Esophagus (tissue), 2 donors: Measurements from ENCODE around the gene AGTRAP. TPM values are rescaled to one million over a fixed set of nuclear protein-coding genes. Genes with fewer than 3 reads are reported as not detected.

Experiments
- H3K27ac ChIP-seq, 2 donors: one replicate each; pipeline ENCODE4 v1.5.1; 2013; ENCODE audit warnings: low read depth in 2 of 2, mild to moderate bottlenecking in 2 of 2, inconsistent platforms in 1 of 2, low read length in 1 of 2, moderate library complexity in 1 of 2
- H3K27me3 ChIP-seq, 2 donors: one replicate each; pipeline ENCODE4 v1.6.1; 2013; ENCODE audit warnings: low read length in 2 of 2, control low read depth in 1 of 2, mild to moderate bottlenecking in 1 of 2; ENCODE audit not compliant: insufficient read depth in 2 of 2, control insufficient read depth in 1 of 2
- H3K36me3 ChIP-seq, 2 donors: one replicate each; pipeline ENCODE4 v1.6.1; 2013; ENCODE audit warnings: low read length in 1 of 2; ENCODE audit not compliant: control insufficient read depth in 2 of 2, insufficient read depth in 2 of 2
- H3K4me1 ChIP-seq, 2 donors: one replicate each; pipeline ENCODE4 v1.6.1; 2013; ENCODE audit warnings: low read length in 1 of 2; ENCODE audit not compliant: control insufficient read depth in 2 of 2, insufficient read depth in 2 of 2
- H3K4me3 ChIP-seq, 2 donors: one replicate each; pipeline ENCODE4 v1.5.1; 2013; ENCODE audit warnings: low read length in 2 of 2, mild to moderate bottlenecking in 2 of 2, low read depth in 1 of 2, moderate library complexity in 1 of 2
- H3K9me3 ChIP-seq, 2 donors: one replicate each; pipeline ENCODE4 v1.6.1; 2013; ENCODE audit warnings: mild to moderate bottlenecking in 2 of 2, low read depth in 1 of 2, low read length in 1 of 2, moderate library complexity in 1 of 2; ENCODE audit not compliant: control insufficient read depth in 2 of 2, insufficient read depth in 1 of 2
- WGBS, 2 donors: extraction: QIAGEN DNeasy Blood & Tissue Kit; methylation state at CpG; one replicate each; pipeline ENCODE4 v1.1.7; 2013; 5-methylcytosine and 5-hydroxymethylcytosine counted together
- polyA plus RNA-seq, 2 donors: library from polyadenylated mRNA; stranded (reverse); fragments of 200-250 nt; gene quantifications; one replicate each; pipeline ENCODE4 v1.2.3, GENCODE V29; 2013
- donor health status: healthy with polysubstance abuse.
- donor health status: Bipolar disorder and iron deficiency.

Gene AGTRAP
- polyA plus RNA-seq, 2 donors = 23.7 to 34.6 TPM

GRCh38 chr1:11697188-11697892, 38.6 kb upstream of the AGTRAP start:
- Histone ChIP-seq H3K4me3 (no peak overlapping the region), H3K9me3 (peaks cover 0 to 3% of the 10 kb centered on the region in 2 donors), H3K27ac (no peak overlapping the region), H3K36me3 (no peaks in the 10 kb centered on the region), H3K4me1 (peaks cover 0 to 9% of the 10 kb centered on the region in 2 donors), H3K27me3 (peaks cover 0 to 3% of the 10 kb centered on the region in 2 donors)
- WGBS, 2 donors = 68 to 74% methylated on average over 8 of the region's 8 CpGs

- WGBS, 2 donors = 75 to 76% methylated on average over 5 of the region's 5 CpGs
- H3K27me3 ChIP-seq = no peaks in the 10 kb centered on the region
- peaks cover 0 to 9% of the 10 kb centered on the region in 2 donors for H3K4me1 ChIP-seq
- peaks cover 0 to 3% of the 10 kb centered on the region in 2 donors for H3K9me3 ChIP-seq
- H3K27ac ChIP-seq = no peak overlapping the region
- no peak overlapping the region for H3K4me3 ChIP-seq
- no peaks in the 10 kb centered on the region for H3K36me3 ChIP-seq
Observed at GRCh38 chr1:11697893-11698210, 38.1 kb upstream of the AGTRAP start.

- WGBS, 2 donors = 44 to 50% methylated on average over 34 of the region's 34 CpGs
- H3K36me3 ChIP-seq = no peaks in the 10 kb centered on the region
- H3K9me3 ChIP-seq = peaks cover 0 to 3% of the 10 kb centered on the region in 2 donors
- peaks cover 0 to 9% of the 10 kb centered on the region in 2 donors for H3K4me1 ChIP-seq
- no peak overlapping the region for H3K27ac ChIP-seq
- no peak overlapping the region for H3K4me3 ChIP-seq
- no peaks in the 10 kb centered on the region for H3K27me3 ChIP-seq
Observed at GRCh38 chr1:11700601-11701467, 35.1 kb upstream of the AGTRAP start.

- no peaks in the 10 kb centered on the region for H3K27me3 ChIP-seq
- no peaks in the 10 kb centered on the region for H3K36me3 ChIP-seq
- H3K4me3 ChIP-seq = no peak overlapping the region
- no peak overlapping the region for H3K27ac ChIP-seq
- WGBS, 2 donors = 24 to 33% methylated on average over 15 of the region's 15 CpGs
- H3K9me3 ChIP-seq = peaks cover 0 to 3% of the 10 kb centered on the region in 2 donors
- H3K4me1 ChIP-seq = peaks cover 0 to 9% of the 10 kb centered on the region in 2 donors
Observed at GRCh38 chr1:11701551-11701961, 34.4 kb upstream of the AGTRAP start.

- no peaks in the 10 kb centered on the region for H3K27me3 ChIP-seq
- H3K9me3 ChIP-seq = peaks cover 0 to 3% of the 10 kb centered on the region in 2 donors
- H3K27ac ChIP-seq = no peak overlapping the region
- 61 to 68% methylated on average over 15 of the region's 15 CpGs for WGBS, 2 donors
- H3K4me1 ChIP-seq = peaks cover 0 to 9% of the 10 kb centered on the region in 2 donors
- no peaks in the 10 kb centered on the region for H3K36me3 ChIP-seq
- no peak overlapping the region for H3K4me3 ChIP-seq
Observed at GRCh38 chr1:11701981-11702803, 33.7 kb upstream of the AGTRAP start.

- 66 to 68% methylated on average over 8 of the region's 8 CpGs for WGBS, 2 donors
- Histone ChIP-seq H3K9me3 (peaks cover 0 to 3% of the 10 kb centered on the region in 2 donors), H3K4me3 (no peak overlapping the region), H3K27me3 (no peaks in the 10 kb centered on the region), H3K4me1 (peaks cover 0 to 9% of the 10 kb centered on the region in 2 donors), H3K36me3 (no peaks in the 10 kb centered on the region), H3K27ac (no peak overlapping the region)
Observed at GRCh38 chr1:11703357-11704193, 32.4 kb upstream of the AGTRAP start.

- no peak overlapping the region for H3K4me3 ChIP-seq
- no peak overlapping the region for H3K27ac ChIP-seq
- peaks cover 0 to 9% of the 10 kb centered on the region in 2 donors for H3K4me1 ChIP-seq
- WGBS, 2 donors = 58 to 69% methylated on average over 11 of the region's 11 CpGs
- no peaks in the 10 kb centered on the region for H3K27me3 ChIP-seq
- H3K36me3 ChIP-seq = no peaks in the 10 kb centered on the region
- peaks cover 0 to 3% of the 10 kb centered on the region in 2 donors for H3K9me3 ChIP-seq
Observed at GRCh38 chr1:11704194-11704529, 31.8 kb upstream of the AGTRAP start.

- no peak overlapping the region for H3K27ac ChIP-seq
- 68 to 72% methylated on average over 22 of the region's 22 CpGs for WGBS, 2 donors
- H3K4me1 ChIP-seq = peaks cover 0 to 9% of the 10 kb centered on the region in 2 donors
- H3K9me3 ChIP-seq = peaks cover 0 to 3% of the 10 kb centered on the region in 2 donors
- no peak overlapping the region for H3K4me3 ChIP-seq
- H3K27me3 ChIP-seq = no peaks in the 10 kb centered on the region
- no peaks in the 10 kb centered on the region for H3K36me3 ChIP-seq
Observed at GRCh38 chr1:11704691-11705475, 31.1 kb upstream of the AGTRAP start.
